ENCODE measurements around the gene DLGAP4.

DNA sequence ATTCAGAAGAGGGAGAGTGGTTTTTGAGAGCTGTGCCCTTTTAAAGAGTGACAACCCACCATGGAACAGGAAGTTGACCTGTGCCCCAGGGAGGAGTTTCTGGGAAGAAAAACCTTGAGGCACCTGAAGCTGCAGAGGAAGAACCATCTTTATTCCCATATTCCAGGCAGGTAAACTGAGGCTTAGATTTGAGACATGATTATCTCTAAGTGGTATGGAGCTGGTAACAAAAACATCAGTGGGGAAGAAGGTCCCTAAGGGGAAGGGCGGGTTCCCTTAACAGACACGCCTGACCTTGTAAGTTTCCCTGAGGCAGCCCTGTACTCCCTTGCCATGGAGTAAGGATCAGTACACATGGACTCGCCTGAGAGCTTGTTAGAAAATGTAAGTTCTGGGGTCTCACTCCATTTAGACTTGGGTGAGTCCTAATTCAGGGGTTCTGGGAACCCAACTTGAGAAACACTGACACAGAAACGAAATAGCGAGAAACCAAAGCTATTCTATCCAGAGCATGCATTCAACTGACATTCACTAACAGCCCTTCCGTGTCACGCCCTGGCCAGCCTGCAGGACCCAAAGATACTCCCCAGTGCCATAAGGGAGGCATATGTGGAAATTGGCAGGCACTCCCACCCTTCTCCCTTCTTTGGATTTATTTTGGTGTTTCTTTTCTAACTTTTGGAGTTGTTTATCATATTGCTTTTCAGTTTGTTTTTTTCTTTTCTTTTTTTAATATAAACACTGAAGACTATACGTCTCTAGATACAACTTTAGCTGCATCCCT is 90.9 kb downstream of the DLGAP4 start:
- TF ChIP-seq, protein P1, sequence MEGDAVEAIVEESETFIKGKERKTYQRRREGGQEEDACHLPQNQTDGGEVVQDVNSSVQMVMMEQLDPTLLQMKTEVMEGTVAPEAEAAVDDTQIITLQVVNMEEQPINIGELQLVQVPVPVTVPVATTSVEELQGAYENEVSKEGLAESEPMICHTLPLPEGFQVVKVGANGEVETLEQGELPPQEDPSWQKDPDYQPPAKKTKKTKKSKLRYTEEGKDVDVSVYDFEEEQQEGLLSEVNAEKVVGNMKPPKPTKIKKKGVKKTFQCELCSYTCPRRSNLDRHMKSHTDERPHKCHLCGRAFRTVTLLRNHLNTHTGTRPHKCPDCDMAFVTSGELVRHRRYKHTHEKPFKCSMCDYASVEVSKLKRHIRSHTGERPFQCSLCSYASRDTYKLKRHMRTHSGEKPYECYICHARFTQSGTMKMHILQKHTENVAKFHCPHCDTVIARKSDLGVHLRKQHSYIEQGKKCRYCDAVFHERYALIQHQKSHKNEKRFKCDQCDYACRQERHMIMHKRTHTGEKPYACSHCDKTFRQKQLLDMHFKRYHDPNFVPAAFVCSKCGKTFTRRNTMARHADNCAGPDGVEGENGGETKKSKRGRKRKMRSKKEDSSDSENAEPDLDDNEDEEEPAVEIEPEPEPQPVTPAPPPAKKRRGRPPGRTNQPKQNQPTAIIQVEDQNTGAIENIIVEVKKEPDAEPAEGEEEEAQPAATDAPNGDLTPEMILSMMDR (IDR thresholded peaks at IDR 0.05; ENCODE audit: insufficient read depth, low read length) = no peak
- no peak for TF ChIP-seq POLR2AphosphoS5 (IDR thresholded peaks at IDR 0.05; ENCODE audit: low read depth)
